ENCODE data around the gene LIMS1. TPM values are rescaled to one million over a fixed set of nuclear protein-coding genes. Genes with fewer than 3 reads are reported as not detected.
A peak's percentile ranks its signal among the peaks of the same experiment; 100 is the strongest.
"Not testable (repeated sequence)": the region's sequence is repeated elsewhere in the genome, so short reads cannot be mapped to it uniquely, and the experiment has no call there.

The LIMS1 gene
- total RNA-seq, 1 experiment from 2014 or later, result 70.9 TPM

DNA sequence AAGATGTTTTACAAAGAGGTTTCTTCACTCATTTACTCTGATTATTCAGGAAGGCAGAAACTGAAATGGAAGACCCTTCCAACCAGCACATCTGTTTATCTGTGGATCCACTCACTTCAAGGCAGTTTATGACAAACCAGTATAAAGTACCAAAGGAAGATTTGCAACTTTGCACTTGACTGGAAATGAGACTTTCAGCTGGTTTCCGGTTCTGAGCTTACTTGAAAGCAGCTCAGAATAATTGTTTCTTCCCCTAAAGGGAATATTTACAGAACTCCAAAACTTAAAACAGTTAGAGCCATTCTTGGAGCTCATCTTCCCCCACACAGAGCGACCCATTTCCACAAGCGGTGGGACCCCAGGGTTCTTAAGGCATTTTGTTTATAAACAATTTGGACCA is 129.8 kb downstream of the LIMS1 start:
- BruUV-seq (replicated peaks); POLR2A ChIA-PET; H3K4me3 Mint-ChIP-seq (ENCODE audit: unreplicated experiment); DNase-seq (ENCODE audit: unreplicated experiment); H3K27ac Mint-ChIP-seq (ENCODE audit: low read depth, unreplicated experiment); H3K9me3 Mint-ChIP-seq (ENCODE audit: unreplicated experiment); H3K27me3 Mint-ChIP-seq (ENCODE audit: insufficient read depth, unreplicated experiment); intact Hi-C loops (cut with micrococcal nuclease): not testable (repeated sequence)
- CTCF ChIA-PET, result interaction anchor here (0.8 kb wide), 1 partner anchor 27 kb away, joined by 3 read pairs; no protein-coding TSS in a partner anchor
- Mint-ChIP-seq H3K4me1 (ENCODE audit: insufficient read depth, unreplicated experiment) (peaks cover 17% of the 10 kb centered on the region), H3K36me3 (ENCODE audit: insufficient read depth, unreplicated experiment) (peaks cover 21% of the 10 kb centered on the region)

DNA sequence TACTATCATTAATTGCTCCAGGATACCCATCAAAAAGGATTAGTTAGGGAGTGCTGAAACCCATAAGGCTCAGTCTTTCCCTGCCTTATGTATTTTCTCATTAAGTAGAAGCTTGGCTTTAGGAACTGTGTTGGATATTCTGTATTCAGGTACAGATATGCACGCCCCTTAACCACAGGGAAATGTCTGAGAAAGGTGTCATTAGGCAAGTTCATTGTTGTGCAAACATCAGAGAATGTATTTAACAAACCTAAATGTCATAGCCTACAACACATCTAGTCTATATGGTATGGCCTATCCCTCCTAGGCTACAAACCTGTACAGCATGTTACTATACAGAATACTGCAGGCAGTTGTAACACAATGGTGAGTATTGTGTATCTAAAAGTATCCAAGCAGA is 130.7 kb downstream of the LIMS1 start:
- POLR2A ChIA-PET; DNase-seq (ENCODE audit: unreplicated experiment); H3K27ac Mint-ChIP-seq (ENCODE audit: low read depth, unreplicated experiment); CTCF ChIA-PET; BruUV-seq (replicated peaks); H3K27me3 Mint-ChIP-seq (ENCODE audit: insufficient read depth, unreplicated experiment); H3K9me3 Mint-ChIP-seq (ENCODE audit: unreplicated experiment); H3K4me3 Mint-ChIP-seq (ENCODE audit: unreplicated experiment); intact Hi-C loops (cut with micrococcal nuclease): not testable (repeated sequence)
- peaks cover 21% of the 10 kb centered on the region for H3K36me3 Mint-ChIP-seq (ENCODE audit: insufficient read depth, unreplicated experiment)
- H3K4me1 Mint-ChIP-seq (ENCODE audit: insufficient read depth, unreplicated experiment), result peaks cover 17% of the 10 kb centered on the region

DNA sequence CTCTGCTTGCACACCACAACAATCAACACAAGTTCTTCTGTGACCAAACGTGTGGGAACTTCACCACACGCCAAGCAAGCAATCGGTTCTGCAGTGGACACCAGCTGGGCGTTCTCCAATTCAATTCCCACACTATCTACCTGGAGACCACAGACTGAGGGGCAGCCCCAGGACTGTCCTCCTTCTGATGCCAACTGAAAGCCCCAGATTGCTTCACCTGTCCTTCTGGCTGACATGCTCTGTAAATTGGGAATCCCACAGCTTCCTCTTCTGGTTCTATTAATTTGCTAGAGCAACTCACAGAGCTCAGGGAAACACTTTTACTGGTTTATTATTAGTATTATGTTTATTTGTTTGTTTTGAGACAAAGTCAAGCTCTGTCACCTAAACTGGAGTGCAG is 131.7 kb downstream of the LIMS1 start:
- Mint-ChIP-seq H3K4me1 (ENCODE audit: insufficient read depth, unreplicated experiment) (peaks cover 17% of the 10 kb centered on the region), H3K36me3 (ENCODE audit: insufficient read depth, unreplicated experiment) (peaks cover 21% of the 10 kb centered on the region)
- H3K9me3 Mint-ChIP-seq (ENCODE audit: unreplicated experiment); H3K4me3 Mint-ChIP-seq (ENCODE audit: unreplicated experiment); H3K27me3 Mint-ChIP-seq (ENCODE audit: insufficient read depth, unreplicated experiment); CTCF ChIA-PET; intact Hi-C loops (cut with micrococcal nuclease); BruUV-seq (replicated peaks); H3K27ac Mint-ChIP-seq (ENCODE audit: low read depth, unreplicated experiment); POLR2A ChIA-PET; DNase-seq (ENCODE audit: unreplicated experiment): not testable (repeated sequence)

DNA sequence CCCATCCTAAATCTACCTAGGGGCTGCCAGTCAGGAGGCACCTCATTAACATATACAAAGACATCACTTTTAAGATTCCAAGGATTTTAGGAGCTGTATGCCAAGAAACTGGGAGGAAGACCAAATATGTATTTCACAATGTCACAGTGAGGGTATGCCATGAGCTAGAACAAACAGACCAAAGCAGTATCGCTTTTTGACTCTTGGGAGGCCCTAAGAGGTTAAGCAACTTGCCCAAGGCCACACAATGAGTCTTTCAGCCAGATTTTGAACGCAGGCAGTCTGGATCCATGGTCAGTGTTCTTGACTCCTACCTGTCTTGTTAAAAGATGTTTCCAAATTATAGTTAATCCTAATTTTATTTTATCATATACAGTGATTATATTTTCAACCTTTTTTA is 132.9 kb downstream of the LIMS1 start:
- POLR2A ChIA-PET; H3K27ac Mint-ChIP-seq (ENCODE audit: low read depth, unreplicated experiment); CTCF ChIA-PET; H3K27me3 Mint-ChIP-seq (ENCODE audit: insufficient read depth, unreplicated experiment); H3K4me3 Mint-ChIP-seq (ENCODE audit: unreplicated experiment); BruUV-seq (replicated peaks); H3K4me1 Mint-ChIP-seq (ENCODE audit: insufficient read depth, unreplicated experiment); H3K9me3 Mint-ChIP-seq (ENCODE audit: unreplicated experiment); intact Hi-C loops (cut with micrococcal nuclease): not testable (repeated sequence)
- H3K36me3 Mint-ChIP-seq (ENCODE audit: insufficient read depth, unreplicated experiment), result peaks cover 25% of the 10 kb centered on the region
- peak; percentile 74 for DNase-seq (ENCODE audit: unreplicated experiment)

DNA sequence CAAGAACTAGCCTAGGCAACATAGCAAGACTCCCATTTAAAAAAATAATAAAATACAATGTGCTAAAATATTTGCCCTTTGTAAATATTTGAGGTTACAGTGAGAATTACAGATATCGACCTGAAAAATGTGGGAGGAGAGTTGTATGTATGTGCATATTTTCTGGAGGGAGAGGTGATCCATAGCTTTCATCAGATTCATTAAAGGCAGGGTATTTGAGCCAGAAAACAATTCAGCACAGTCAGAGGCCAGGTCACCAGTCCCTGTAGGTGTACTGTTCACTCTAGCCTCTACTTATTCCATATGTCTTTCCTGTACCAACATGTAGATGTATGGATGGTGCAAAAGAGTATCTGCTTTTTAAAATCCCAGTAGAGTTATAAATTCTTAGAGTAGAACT is 136.0 kb downstream of the LIMS1 start:
- DNase-seq (ENCODE audit: unreplicated experiment); intact Hi-C loops (cut with micrococcal nuclease); POLR2A ChIA-PET; BruUV-seq (replicated peaks); H3K9me3 Mint-ChIP-seq (ENCODE audit: unreplicated experiment); H3K27ac Mint-ChIP-seq (ENCODE audit: low read depth, unreplicated experiment); CTCF ChIA-PET; H3K4me3 Mint-ChIP-seq (ENCODE audit: unreplicated experiment); H3K27me3 Mint-ChIP-seq (ENCODE audit: insufficient read depth, unreplicated experiment); H3K4me1 Mint-ChIP-seq (ENCODE audit: insufficient read depth, unreplicated experiment): not testable (repeated sequence)
- peaks cover 37% of the 10 kb centered on the region for H3K36me3 Mint-ChIP-seq (ENCODE audit: insufficient read depth, unreplicated experiment)

DNA sequence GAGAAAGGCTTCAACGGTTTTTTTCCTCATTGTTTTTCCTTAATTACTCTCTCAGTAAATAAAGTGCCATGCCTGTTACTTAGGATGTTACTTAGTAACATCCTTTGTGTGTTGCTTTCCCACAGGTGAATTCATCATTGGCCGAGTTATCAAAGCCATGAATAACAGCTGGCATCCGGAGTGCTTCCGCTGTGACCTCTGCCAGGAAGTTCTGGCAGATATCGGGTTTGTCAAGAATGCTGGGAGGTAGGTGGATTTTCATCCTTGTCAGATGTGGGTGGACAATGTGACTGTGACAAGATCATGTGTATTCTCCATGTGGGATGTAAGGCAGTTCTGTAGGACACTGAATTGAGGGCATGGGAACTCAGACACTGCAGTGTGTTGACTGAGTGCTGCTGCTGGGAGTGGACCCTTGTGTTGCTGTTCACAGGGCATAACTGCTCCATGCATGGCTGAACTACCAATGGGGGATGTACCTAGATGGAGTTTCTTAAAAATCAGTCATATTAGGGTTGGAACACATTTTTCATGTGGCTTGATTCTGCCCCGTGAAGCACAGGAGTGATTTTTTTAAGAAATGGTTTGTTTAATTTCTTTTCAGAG is 138.0 kb downstream of the LIMS1 start:
- DNase-seq (ENCODE audit: unreplicated experiment); H3K4me1 Mint-ChIP-seq (ENCODE audit: insufficient read depth, unreplicated experiment); H3K27me3 Mint-ChIP-seq (ENCODE audit: insufficient read depth, unreplicated experiment); H3K27ac Mint-ChIP-seq (ENCODE audit: low read depth, unreplicated experiment); H3K9me3 Mint-ChIP-seq (ENCODE audit: unreplicated experiment); CTCF ChIA-PET; BruUV-seq (replicated peaks); intact Hi-C loops (cut with micrococcal nuclease); H3K4me3 Mint-ChIP-seq (ENCODE audit: unreplicated experiment); POLR2A ChIA-PET: not testable (repeated sequence)
- H3K36me3 Mint-ChIP-seq (ENCODE audit: insufficient read depth, unreplicated experiment), result peaks cover 49% of the 10 kb centered on the region

DNA sequence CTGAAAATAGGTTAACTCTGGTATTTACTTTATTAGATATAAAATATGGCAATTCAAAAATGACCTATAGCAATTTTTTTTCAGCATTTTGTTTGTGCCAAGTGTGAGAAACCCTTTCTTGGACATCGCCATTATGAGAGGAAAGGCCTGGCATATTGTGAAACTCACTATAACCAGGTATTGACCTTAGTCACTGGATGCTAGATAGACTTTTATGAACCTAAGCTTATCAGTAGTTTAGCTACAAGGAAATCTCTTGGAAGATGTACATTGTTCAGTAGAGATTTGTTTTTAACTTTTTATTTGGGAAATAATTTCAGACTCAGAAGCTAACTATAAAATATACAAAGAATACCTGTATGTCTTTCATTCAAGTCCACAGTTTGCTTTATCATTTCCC is 142.3 kb downstream of the LIMS1 start:
- peaks cover 70% of the 10 kb centered on the region for H3K36me3 Mint-ChIP-seq (ENCODE audit: insufficient read depth, unreplicated experiment)
- BruUV-seq (replicated peaks); H3K4me3 Mint-ChIP-seq (ENCODE audit: unreplicated experiment); H3K27ac Mint-ChIP-seq (ENCODE audit: low read depth, unreplicated experiment); DNase-seq (ENCODE audit: unreplicated experiment); intact Hi-C loops (cut with micrococcal nuclease); H3K27me3 Mint-ChIP-seq (ENCODE audit: insufficient read depth, unreplicated experiment); CTCF ChIA-PET; H3K9me3 Mint-ChIP-seq (ENCODE audit: unreplicated experiment); H3K4me1 Mint-ChIP-seq (ENCODE audit: insufficient read depth, unreplicated experiment): not testable (repeated sequence)
- POLR2A ChIA-PET, result interaction anchor here (0.5 kb wide), 1 partner anchor 294 kb away, joined by 4 read pairs; no protein-coding TSS in a partner anchor

DNA sequence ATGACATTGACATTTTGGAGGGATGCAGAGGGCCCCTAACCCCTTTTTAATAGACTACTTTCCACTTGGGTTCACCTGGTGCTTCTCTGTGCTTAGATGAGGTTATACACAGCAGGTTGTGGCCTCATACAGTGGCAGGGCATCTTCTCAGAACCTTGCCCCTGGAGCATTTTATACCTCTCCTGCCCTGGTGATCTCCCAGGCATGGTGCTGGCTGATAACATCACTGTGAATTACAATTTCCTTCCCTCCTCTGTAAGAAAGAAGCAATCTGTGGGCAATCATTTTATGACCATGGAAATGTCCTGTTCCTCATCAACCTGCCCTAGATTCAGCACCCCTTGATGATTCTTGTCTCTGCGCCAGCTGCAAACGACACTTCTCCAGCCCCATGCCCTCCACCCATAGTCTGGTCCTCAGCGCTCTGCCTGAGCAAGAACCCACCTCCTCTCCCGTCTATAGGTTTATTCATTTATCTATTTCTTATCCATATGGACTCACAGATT is 143.0 kb downstream of the LIMS1 start:
- BruUV-seq (replicated peaks); CTCF ChIA-PET; DNase-seq (ENCODE audit: unreplicated experiment); H3K27me3 Mint-ChIP-seq (ENCODE audit: insufficient read depth, unreplicated experiment); H3K9me3 Mint-ChIP-seq (ENCODE audit: unreplicated experiment); POLR2A ChIA-PET; H3K27ac Mint-ChIP-seq (ENCODE audit: low read depth, unreplicated experiment); H3K4me1 Mint-ChIP-seq (ENCODE audit: insufficient read depth, unreplicated experiment); H3K4me3 Mint-ChIP-seq (ENCODE audit: unreplicated experiment); intact Hi-C loops (cut with micrococcal nuclease): not testable (repeated sequence)
- peaks cover 77% of the 10 kb centered on the region for H3K36me3 Mint-ChIP-seq (ENCODE audit: insufficient read depth, unreplicated experiment)

DNA sequence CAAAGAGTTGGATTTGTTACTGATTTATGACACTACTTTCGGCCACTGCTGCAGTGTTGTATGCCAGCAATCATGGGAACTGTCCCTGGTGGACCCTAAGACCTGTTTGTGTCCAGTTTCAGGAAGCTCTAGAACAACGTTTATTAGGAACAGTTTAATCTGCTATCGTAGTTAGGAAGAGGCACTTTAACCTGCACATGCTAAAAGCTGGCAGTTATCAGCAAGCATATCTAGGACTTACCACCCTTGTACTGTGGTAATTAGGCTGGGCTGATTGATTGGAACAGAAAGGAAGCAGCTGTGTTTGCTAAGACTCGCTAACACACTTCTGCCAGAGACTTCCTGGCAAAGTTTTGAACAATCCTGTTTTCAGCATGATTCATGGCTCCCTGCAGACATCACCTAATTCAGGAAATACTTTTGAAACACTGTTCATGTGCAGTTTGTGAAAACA is 144.0 kb downstream of the LIMS1 start:
- H3K9me3 Mint-ChIP-seq (ENCODE audit: unreplicated experiment); BruUV-seq (replicated peaks); H3K27me3 Mint-ChIP-seq (ENCODE audit: insufficient read depth, unreplicated experiment); H3K4me1 Mint-ChIP-seq (ENCODE audit: insufficient read depth, unreplicated experiment); intact Hi-C loops (cut with micrococcal nuclease); CTCF ChIA-PET: not testable (repeated sequence)
- POLR2A ChIA-PET, result interaction anchor here (0.9 kb wide), 1 partner anchor 38 kb away, joined by 3 read pairs; no protein-coding TSS in a partner anchor
- H3K27ac Mint-ChIP-seq (ENCODE audit: low read depth, unreplicated experiment), result peak overlapping the region; percentile 73
- peak; percentile 60 for DNase-seq (ENCODE audit: unreplicated experiment)
- peak overlapping the region; percentile 36 for H3K4me3 Mint-ChIP-seq (ENCODE audit: unreplicated experiment)
- peaks cover 79% of the 10 kb centered on the region for H3K36me3 Mint-ChIP-seq (ENCODE audit: insufficient read depth, unreplicated experiment)

Data from MCF 10A (cell line).